GM12865 (cell line): ENCODE measurements around the gene DCDC2C.

Experiments used
- DNase-seq: peaks from one replicate; pipeline ENCODE4 v3.0.0; 2010; ENCODE audit warnings: low read depth
- H3K4me3 ChIP-seq: 2 replicates; pipeline ENCODE4 v1.5.1; 2011; ENCODE audit warnings: mild to moderate bottlenecking, low read depth, low read length, control low read depth
- TF ChIP-seq, protein P1 (sequence below): IDR thresholded peaks from 2 replicates; pipeline ENCODE4 v1.5.1; 2011; ENCODE audit warnings: low read length, control low read depth, low read depth, inconsistent platforms; ENCODE audit not compliant: insufficient read depth; ENCODE audit errors: missing control alignments

The DCDC2C gene

DNA sequence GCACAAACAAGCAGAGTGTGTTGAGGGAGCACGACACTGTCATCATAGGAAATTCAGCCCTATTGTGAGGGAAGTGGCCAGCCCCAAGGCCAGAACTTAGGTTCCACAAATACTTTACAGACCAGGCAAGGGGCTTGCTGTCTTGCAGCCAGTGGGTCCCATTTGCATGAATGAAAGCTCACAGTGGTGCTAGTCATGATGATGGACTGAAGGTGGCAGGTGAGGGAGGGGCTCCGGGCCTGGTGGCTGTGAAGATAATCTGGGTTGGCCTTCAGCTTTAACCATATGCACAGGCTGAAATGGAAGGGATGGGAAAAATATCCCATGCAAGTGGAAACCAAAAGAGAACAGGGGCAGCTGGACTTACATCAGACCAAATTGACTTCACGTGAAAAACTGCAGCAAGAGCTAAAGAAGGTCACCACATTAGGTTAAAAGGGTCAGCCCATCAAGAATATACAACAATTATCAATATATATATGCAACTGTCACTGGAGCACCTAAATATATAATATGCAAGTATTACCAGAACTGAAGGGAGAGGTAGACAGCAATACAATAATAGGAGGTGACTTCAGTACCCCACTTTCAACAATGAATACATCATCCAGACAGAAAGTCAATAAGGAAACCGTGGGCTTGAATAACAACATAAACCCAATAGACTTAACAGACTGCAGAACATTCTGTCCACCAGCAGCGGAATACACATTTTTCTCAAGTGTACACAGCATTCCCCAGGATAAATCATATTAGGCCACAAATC is 39.6 kb downstream of the DCDC2C start:
- H3K4me3 ChIP-seq: no peak overlapping the region
- no peak for DNase-seq
- TF ChIP-seq, protein P1, sequence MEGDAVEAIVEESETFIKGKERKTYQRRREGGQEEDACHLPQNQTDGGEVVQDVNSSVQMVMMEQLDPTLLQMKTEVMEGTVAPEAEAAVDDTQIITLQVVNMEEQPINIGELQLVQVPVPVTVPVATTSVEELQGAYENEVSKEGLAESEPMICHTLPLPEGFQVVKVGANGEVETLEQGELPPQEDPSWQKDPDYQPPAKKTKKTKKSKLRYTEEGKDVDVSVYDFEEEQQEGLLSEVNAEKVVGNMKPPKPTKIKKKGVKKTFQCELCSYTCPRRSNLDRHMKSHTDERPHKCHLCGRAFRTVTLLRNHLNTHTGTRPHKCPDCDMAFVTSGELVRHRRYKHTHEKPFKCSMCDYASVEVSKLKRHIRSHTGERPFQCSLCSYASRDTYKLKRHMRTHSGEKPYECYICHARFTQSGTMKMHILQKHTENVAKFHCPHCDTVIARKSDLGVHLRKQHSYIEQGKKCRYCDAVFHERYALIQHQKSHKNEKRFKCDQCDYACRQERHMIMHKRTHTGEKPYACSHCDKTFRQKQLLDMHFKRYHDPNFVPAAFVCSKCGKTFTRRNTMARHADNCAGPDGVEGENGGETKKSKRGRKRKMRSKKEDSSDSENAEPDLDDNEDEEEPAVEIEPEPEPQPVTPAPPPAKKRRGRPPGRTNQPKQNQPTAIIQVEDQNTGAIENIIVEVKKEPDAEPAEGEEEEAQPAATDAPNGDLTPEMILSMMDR: no peak

DNA sequence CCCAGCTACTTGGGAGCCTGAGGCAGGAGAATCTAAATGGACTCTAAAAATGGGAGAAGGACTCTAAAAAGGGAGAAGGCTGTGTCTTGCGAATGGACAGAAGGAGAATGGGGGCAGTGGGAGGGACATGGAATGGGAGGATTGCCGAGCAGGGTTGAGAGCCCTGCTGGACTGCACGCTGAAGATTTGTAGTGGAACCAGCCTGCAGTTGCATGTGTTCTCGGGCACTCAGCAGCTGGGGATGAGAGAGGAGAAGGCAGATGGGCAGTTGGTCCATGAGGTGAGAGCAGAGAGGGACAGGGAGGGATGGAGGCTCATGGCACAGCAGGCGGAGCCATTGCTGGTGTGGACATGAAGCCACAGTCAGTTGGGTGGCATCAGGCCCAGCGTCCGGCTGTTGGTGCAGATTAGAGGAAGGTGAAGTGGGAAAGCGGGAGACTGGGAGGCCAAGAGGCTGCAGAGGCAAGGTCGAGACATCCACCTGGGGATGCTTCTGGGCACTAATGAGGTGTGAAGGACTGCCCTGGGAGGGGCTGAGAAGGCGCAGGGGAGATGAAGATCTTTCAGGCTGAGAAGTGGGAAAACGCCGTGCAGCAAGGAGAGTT is 40.7 kb downstream of the DCDC2C start:
- no peak for DNase-seq
- TF ChIP-seq, protein P1: no peak
- H3K4me3 ChIP-seq: no peak overlapping the region

DNA sequence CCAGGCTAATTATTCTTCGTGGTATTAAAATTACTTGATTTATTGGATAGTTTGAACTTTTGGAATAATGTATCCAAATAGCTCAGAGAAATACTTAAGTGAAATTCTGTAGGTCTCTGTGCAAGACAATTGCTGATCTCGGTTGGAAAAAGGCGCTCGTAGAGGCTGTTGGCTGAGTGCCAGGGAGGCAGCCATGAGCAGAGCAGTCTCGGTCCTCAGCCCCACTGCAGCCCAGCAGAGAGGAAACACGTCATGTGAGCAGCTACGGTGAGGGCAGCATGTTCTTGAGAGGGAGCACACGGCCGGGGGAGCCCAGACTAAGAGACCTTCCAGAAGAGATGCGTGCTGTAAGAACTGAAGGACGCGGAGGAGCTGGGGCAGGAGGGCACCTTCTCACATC is 42.5 kb downstream of the DCDC2C start:
- TF ChIP-seq, protein P1: no peak
- H3K4me3 ChIP-seq: no peak overlapping the region
- no peak for DNase-seq

DNA sequence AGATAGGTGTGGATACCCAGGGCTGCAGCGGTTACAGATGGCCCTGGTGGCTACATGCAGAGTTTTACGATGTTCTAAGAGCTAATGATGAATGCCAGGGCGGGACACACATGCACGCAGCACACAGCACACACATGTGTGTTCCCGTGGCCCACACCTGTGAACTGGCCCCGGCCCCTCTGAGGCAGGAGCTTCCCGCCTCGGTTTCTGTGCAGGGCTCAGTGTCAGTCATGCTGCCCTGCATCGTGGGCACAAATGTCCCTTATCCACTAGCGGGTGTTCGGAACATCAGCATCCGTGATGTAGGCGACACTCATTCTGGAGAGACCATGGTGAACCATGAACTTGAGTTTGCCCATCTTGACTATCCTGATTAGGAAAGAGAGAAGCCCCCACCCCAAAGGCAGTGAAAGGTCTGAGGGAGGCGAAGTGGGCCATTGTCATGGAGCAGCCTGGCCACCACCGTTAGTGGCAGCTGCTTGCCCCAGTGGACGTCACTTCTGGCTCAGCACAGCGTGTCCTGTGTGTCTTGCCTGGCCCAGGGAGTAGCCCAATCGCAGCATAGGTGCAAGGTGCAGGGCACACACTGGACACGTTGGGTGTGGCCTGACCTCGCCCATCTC is 43.8 kb downstream of the DCDC2C start:
- no peak overlapping the region for H3K4me3 ChIP-seq
- DNase-seq: no peak
- TF ChIP-seq, protein P1: no peak

DNA sequence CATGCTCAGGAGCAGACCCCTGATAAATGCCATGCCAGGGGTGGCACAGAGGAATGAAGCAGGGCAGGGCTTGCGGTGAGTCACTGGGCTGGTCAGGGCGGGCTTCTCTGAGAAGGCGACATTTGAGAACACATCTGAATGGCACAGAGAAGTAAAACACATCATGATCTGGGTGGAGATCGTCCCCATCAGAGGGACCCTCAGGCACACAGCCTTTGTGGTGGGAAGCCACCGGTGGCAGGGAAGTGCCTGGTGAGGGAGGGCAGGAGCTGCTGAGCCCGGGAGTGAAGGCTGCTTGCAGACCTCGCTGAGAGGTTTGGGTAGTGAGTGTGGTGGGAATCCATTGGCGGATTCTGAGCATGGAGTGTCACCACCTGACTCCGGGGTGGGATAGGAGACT is 44.5 kb downstream of the DCDC2C start:
- H3K4me3 ChIP-seq: no peak overlapping the region
- DNase-seq: no peak
- TF ChIP-seq, protein P1: no peak

DNA sequence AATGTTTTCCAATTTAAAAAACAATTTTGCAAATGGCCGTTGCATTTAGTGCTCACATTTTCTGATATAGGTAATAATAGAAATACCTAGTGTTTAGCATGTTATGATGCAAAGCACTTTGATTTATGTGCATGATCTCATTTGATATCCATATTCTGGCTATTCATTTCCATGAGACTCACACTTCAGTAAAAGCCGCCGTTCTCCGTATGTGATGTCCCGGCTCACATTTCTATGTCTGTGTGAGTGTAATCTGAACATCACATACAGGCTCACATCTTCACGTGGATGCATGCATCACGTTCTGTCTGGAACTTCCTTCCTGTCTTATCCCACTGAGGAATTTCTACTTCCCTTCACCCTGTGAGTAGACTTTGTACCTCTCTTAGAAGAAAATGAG is 45.8 kb downstream of the DCDC2C start:
- no peak for DNase-seq
- no peak overlapping the region for H3K4me3 ChIP-seq
- TF ChIP-seq, protein P1: no peak

DNA sequence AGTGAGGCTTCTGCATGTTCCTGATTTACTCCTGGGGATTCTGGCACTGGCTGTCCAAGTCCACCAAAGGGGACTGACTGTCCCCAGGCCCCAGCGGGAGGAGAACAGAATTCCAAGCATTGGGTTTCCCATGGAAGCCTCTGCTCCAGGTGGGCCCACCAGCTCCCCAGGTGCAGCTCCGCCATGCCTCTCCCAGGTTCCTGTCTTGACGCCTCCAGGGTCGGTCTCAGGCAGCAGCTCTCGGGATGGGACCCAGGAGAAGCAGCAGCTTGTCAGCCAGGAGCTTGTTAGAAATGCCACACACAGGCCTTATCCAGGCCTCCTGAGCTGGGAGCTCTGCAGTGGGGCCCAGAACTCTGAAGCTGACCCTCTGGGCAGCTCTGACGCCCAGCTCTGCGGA is 47.9 kb downstream of the DCDC2C start:
- TF ChIP-seq, protein P1: no peak
- DNase-seq: no peak
- H3K4me3 ChIP-seq: no peak overlapping the region
